Measurements from ENCODE around the gene LARP1. TPM values are rescaled to one million over a fixed set of nuclear protein-coding genes. Genes with fewer than 3 reads are reported as not detected.

Gene LARP1
- total and polyA plus RNA-seq, 9 of the 15 experiments (the other 6 are each of a cell fraction or from before 2014, with no cell fraction given) = 22.6 to 300 (median 92.0) TPM

DNA sequence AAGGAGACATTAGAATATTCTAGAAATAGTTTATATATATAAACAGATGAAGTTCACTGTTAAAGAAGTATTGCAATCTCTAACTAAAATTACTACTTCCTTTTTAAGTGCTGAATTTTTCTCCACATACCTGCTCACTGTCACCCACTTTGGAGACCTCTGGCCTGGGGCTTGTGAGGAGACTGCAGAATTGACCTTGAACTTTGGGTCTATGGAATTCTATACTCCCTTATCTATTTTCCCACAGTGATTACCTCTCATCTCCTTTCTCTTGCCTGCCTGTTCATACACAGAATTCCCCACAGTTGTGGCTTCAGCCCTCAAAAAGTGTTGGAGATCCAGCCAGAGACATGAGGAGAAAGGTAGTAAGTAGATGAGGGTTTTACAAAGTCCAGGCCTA is 45.4 kb downstream of the LARP1 start:
- no peaks in the 10 kb centered on the region for H3K9me3 ChIP-seq (replicated peaks; ENCODE audit: control insufficient read depth, insufficient read depth, low read depth, low read length)
- ChIA-PET POLR2A (interaction anchor here (1.0 to 1.4 kb wide), 2 partner anchors 19 to 34 kb away, joined by 3 read pairs; no protein-coding TSS in a partner anchor), CTCF (ENCODE audit: low intra/inter-chr PET ratio) (no interaction called here)
- intact Hi-C loops (cut with micrococcal nuclease) (no loop called here), in situ Hi-C loops (cut with MboI) (loop anchor here (10.0 kb wide), 1 partner anchor 156 kb away; no protein-coding TSS in a partner anchor)
- no peak for FAIRE-seq
- no peak overlapping the region for H2AFZ ChIP-seq (ENCODE audit: low read depth, low read length)
- no peak overlapping the region for H3K9ac ChIP-seq (ENCODE audit: insufficient read depth in 1 of 2, low read depth in 2 of 2, low read length in 2 of 2)
- H4K20me1 ChIP-seq (replicated peaks; ENCODE audit: control insufficient read depth, insufficient read depth, low read length) = no peaks in the 10 kb centered on the region
- TF ChIP-seq ATF1 (CRISPR knock-in tag; IDR thresholded peaks at IDR 0.05) (no peak), ATF1 (tag; IDR thresholded peaks at IDR 0.05) (no peak), ZNF551 (CRISPR knock-in tag; IDR thresholded peaks at IDR 0.05) (no peak), KHSRP (IDR thresholded peaks at IDR 0.05) (no peak)
- TF ChIP-seq, protein P1, sequence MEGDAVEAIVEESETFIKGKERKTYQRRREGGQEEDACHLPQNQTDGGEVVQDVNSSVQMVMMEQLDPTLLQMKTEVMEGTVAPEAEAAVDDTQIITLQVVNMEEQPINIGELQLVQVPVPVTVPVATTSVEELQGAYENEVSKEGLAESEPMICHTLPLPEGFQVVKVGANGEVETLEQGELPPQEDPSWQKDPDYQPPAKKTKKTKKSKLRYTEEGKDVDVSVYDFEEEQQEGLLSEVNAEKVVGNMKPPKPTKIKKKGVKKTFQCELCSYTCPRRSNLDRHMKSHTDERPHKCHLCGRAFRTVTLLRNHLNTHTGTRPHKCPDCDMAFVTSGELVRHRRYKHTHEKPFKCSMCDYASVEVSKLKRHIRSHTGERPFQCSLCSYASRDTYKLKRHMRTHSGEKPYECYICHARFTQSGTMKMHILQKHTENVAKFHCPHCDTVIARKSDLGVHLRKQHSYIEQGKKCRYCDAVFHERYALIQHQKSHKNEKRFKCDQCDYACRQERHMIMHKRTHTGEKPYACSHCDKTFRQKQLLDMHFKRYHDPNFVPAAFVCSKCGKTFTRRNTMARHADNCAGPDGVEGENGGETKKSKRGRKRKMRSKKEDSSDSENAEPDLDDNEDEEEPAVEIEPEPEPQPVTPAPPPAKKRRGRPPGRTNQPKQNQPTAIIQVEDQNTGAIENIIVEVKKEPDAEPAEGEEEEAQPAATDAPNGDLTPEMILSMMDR (IDR thresholded peaks at IDR 0.05 in 2 of 3, conservative IDR thresholded peaks at IDR 0.05 in 1 of 3; ENCODE audit: insufficient read depth in 2 of 3, low read depth in 1 of 3, low read length in 3 of 3) = no peak
- TF ChIP-seq, protein P2, sequence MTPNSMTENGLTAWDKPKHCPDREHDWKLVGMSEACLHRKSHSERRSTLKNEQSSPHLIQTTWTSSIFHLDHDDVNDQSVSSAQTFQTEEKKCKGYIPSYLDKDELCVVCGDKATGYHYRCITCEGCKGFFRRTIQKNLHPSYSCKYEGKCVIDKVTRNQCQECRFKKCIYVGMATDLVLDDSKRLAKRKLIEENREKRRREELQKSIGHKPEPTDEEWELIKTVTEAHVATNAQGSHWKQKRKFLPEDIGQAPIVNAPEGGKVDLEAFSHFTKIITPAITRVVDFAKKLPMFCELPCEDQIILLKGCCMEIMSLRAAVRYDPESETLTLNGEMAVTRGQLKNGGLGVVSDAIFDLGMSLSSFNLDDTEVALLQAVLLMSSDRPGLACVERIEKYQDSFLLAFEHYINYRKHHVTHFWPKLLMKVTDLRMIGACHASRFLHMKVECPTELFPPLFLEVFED (CRISPR knock-in tag; conservative IDR thresholded peaks at IDR 0.05) = no peak
- no peak for ATAC-seq
- H3K27ac ChIP-seq (ENCODE audit: extremely low read depth, low read depth, low read length) = no peak overlapping the region
- no peaks in the 10 kb centered on the region for H3K4me1 ChIP-seq (replicated peaks in 1 of 2; ENCODE audit: control insufficient read depth in 2 of 2, insufficient read depth in 2 of 2, low read length in 2 of 2)
- BruUV-seq (replicated peaks) = no TSS peak
- no peak overlapping the region for H3K4me3 ChIP-seq
- H3K79me2 ChIP-seq (ENCODE audit: control insufficient read depth, insufficient read depth, low read length) = peaks cover 32% of the 10 kb centered on the region; the same call in 2 of the 3 replicates
- no peaks in the 10 kb centered on the region for H3K27me3 ChIP-seq (ENCODE audit: control insufficient read depth in 2 of 2, insufficient read depth in 2 of 2, low read length in 2 of 2)
- H3K36me3 ChIP-seq (ENCODE audit: control insufficient read depth, insufficient read depth, low read length) = peaks cover 94% of the 10 kb centered on the region
- H3K4me2 ChIP-seq (ENCODE audit: insufficient read depth, low read length) = no peak overlapping the region
- peaks cover 2% of the 10 kb centered on the region for H3K9me1 ChIP-seq (ENCODE audit: control insufficient read depth, insufficient read depth, low read length)
- no peak for DNase-seq (ENCODE audit: extremely low read depth in 1 of 4, low spot score in 3 of 4)
